Neuronal stem cell (in vitro differentiated cells): ENCODE measurements around the gene CCDC148.

ENCODE experiments used
- DNase-seq: peaks from one replicate; pipeline ENCODE4 v3.0.0-alpha.2; 2013; ENCODE audit warnings: low spot score
- H2AFZ ChIP-seq: one replicate; pipeline ENCODE4 v1.6.1; 2013; ENCODE audit warnings: mild to moderate bottlenecking, low read length, inconsistent platforms
- H2AK5ac ChIP-seq: 2 replicates; pipeline ENCODE4 v1.6.1; 2013; ENCODE audit warnings: low read depth, mild to moderate bottlenecking, inconsistent platforms, low read length, moderate library complexity, mixed read lengths
- H2BK120ac ChIP-seq: 2 replicates; pipeline ENCODE4 v1.6.1; 2013; ENCODE audit warnings: low read depth, mild to moderate bottlenecking, inconsistent platforms, low read length, moderate library complexity, mixed read lengths
- H2BK12ac ChIP-seq: one replicate; pipeline ENCODE4 v1.6.1; 2013; ENCODE audit warnings: low read length, inconsistent platforms
- H2BK15ac ChIP-seq: 2 replicates; pipeline ENCODE4 v1.6.1; 2013; ENCODE audit warnings: mild to moderate bottlenecking, low read length, inconsistent platforms, mixed read lengths
- H2BK5ac ChIP-seq: one replicate; pipeline ENCODE4 v1.6.1; 2013; ENCODE audit warnings: inconsistent platforms, mild to moderate bottlenecking, low read length, moderate library complexity
- H3K14ac ChIP-seq: one replicate; pipeline ENCODE4 v1.6.1; 2013; ENCODE audit warnings: low read length, inconsistent platforms
- H3K18ac ChIP-seq: 2 replicates; pipeline ENCODE4 v1.6.1; 2013; ENCODE audit warnings: low read length, inconsistent platforms
- H3K23ac ChIP-seq: 2 replicates; pipeline ENCODE4 v1.6.1; 2013; ENCODE audit warnings: low read depth, mild to moderate bottlenecking, mixed read lengths, low read length, inconsistent platforms; ENCODE audit not compliant: poor library complexity
- H3K27ac ChIP-seq: replicated peaks from 3 replicates; pipeline ENCODE4 v1.5.1; 2013; ENCODE audit warnings: low read length, inconsistent platforms
- H3K27me3 ChIP-seq, 3 experiments: 2 replicates each; pipeline ENCODE4 v1.6.1; 2013; ENCODE audit warnings: low read length in 3 of 3, mild to moderate bottlenecking in 2 of 3, inconsistent platforms in 1 of 3, low read depth in 1 of 3, mixed read lengths in 1 of 3, moderate library complexity in 1 of 3; ENCODE audit not compliant: control insufficient read depth in 3 of 3, insufficient read depth in 3 of 3
- H3K36me3 ChIP-seq, 2 donors: replicated peaks in 1 of 2; 2 replicates each; pipeline ENCODE4 v1.6.1; 2013; ENCODE audit warnings: low read length in 2 of 2; ENCODE audit not compliant: control insufficient read depth in 2 of 2, insufficient read depth in 2 of 2
- H3K4ac ChIP-seq: 2 replicates; pipeline ENCODE4 v1.6.1; 2013; ENCODE audit warnings: inconsistent platforms, mild to moderate bottlenecking, low read length, moderate library complexity
- H3K4me1 ChIP-seq, 2 donors: 1 replicate in 1 of 2; 2 replicates in 1 of 2; pipeline ENCODE4 v1.6.1; 2013; ENCODE audit warnings: low read length in 2 of 2, low read depth in 1 of 2; ENCODE audit not compliant: control insufficient read depth in 2 of 2, insufficient read depth in 1 of 2
- H3K4me2 ChIP-seq: one replicate; pipeline ENCODE4 v1.6.1; 2013; ENCODE audit warnings: mild to moderate bottlenecking, low read length, inconsistent platforms; ENCODE audit not compliant: insufficient read depth, poor library complexity, severe bottlenecking
- H3K4me3 ChIP-seq, 2 donors: 2 replicates each; pipeline ENCODE4 v1.5.1; 2013; ENCODE audit warnings: low read length in 2 of 2, mild to moderate bottlenecking in 2 of 2, inconsistent platforms in 1 of 2, moderate library complexity in 1 of 2
- H3K79me1 ChIP-seq: one replicate; pipeline ENCODE4 v1.6.1; 2013; ENCODE audit warnings: low read depth, mild to moderate bottlenecking, inconsistent platforms, low read length, moderate library complexity
- H3K9ac ChIP-seq: one replicate; pipeline ENCODE4 v1.6.1; 2013; ENCODE audit warnings: mild to moderate bottlenecking, low read depth, low read length, inconsistent platforms; ENCODE audit not compliant: poor library complexity
- H3K9me3 ChIP-seq, 2 donors: replicated peaks in 1 of 2; 2 replicates each; pipeline versions ENCODE3 to v1.6.1; 2013; ENCODE audit warnings: low read length in 2 of 2, mild to moderate bottlenecking in 2 of 2, inconsistent platforms in 1 of 2, low read depth in 1 of 2, mixed read lengths in 1 of 2, moderate library complexity in 1 of 2; ENCODE audit not compliant: control insufficient read depth in 2 of 2, insufficient read depth in 1 of 2
- H4K8ac ChIP-seq: one replicate; pipeline ENCODE4 v1.6.1; 2013; ENCODE audit warnings: low read depth, mild to moderate bottlenecking, inconsistent platforms, low read length, moderate library complexity
- H4K91ac ChIP-seq: one replicate; pipeline ENCODE4 v1.6.1; 2013; ENCODE audit warnings: low read length, low read depth, mild to moderate bottlenecking, inconsistent platforms; ENCODE audit not compliant: poor library complexity
- WGBS, 2 donors: extraction: QIAGEN DNeasy Blood & Tissue Kit; methylation state at CpG; one replicate each; pipeline ENCODE4 v1.1.7; 2013; ENCODE audit warnings: missing lambda C conversion rate in 2 of 2, mixed read lengths in 1 of 2; ENCODE audit not compliant: insufficient read length in 2 of 2, insufficient replicate concordance in 1 of 2; ENCODE audit errors: extremely low coverage in 2 of 2; 5-methylcytosine and 5-hydroxymethylcytosine counted together

CCDC148 gene

GRCh38 chr2:158498043-158498748, 41.6 kb upstream of the CCDC148 start:
- no peaks in the 10 kb centered on the region for H3K79me1 ChIP-seq
- H3K9me3 ChIP-seq, result no peaks in the 10 kb centered on the region
- no peak overlapping the region for H2BK120ac ChIP-seq
- H3K27ac ChIP-seq, result no peak overlapping the region
- no peak overlapping the region for H3K23ac ChIP-seq
- H3K4me3 ChIP-seq, result no peak overlapping the region
- no peak overlapping the region for H4K8ac ChIP-seq
- H2AK5ac ChIP-seq, result no peak overlapping the region
- H2AFZ ChIP-seq, result no peak overlapping the region
- H3K4ac ChIP-seq, result no peak overlapping the region
- no peaks in the 10 kb centered on the region for H3K27me3 ChIP-seq
- no peak for DNase-seq
- H3K9ac ChIP-seq, result no peak overlapping the region
- H2BK12ac ChIP-seq, result no peak overlapping the region
- no peak overlapping the region for H2BK5ac ChIP-seq
- no peak overlapping the region for H2BK15ac ChIP-seq
- H3K14ac ChIP-seq, result no peak overlapping the region
- no peak overlapping the region for H3K4me2 ChIP-seq
- no peak overlapping the region for H3K18ac ChIP-seq
- H3K36me3 ChIP-seq, result no peaks in the 10 kb centered on the region
- no peak overlapping the region for H4K91ac ChIP-seq
- H3K4me1 ChIP-seq, result peaks cover 0 to 4% of the 10 kb centered on the region in 2 donors

- Histone ChIP-seq H2BK5ac (no peak overlapping the region), H4K91ac (no peak overlapping the region), H2BK12ac (no peak overlapping the region), H3K4me3 (no peak overlapping the region), H2BK120ac (no peak overlapping the region), H3K36me3 (no peaks in the 10 kb centered on the region), H4K8ac (no peak overlapping the region), H3K4ac (no peak overlapping the region), H3K27me3 (no peaks in the 10 kb centered on the region), H2BK15ac (no peak overlapping the region), H3K79me1 (no peaks in the 10 kb centered on the region), H2AFZ (no peak overlapping the region), H3K4me2 (no peak overlapping the region), H3K4me1 (peaks cover 0 to 4% of the 10 kb centered on the region in 2 donors), H3K14ac (no peak overlapping the region), H3K23ac (no peak overlapping the region), H3K9ac (no peak overlapping the region), H2AK5ac (no peak overlapping the region), H3K9me3 (no peaks in the 10 kb centered on the region), H3K27ac (no peak overlapping the region), H3K18ac (no peak overlapping the region)
- no CpG with 5 or more reads among the region's 1 CpG for WGBS, 2 donors
- DNase-seq, result no peak
Measured at GRCh38 chr2:158497486-158497885, 40.9 kb upstream of the CCDC148 start.

- no peak overlapping the region for H3K18ac ChIP-seq
- H2BK15ac ChIP-seq, result no peak overlapping the region
- no peak overlapping the region for H2BK12ac ChIP-seq
- no peak overlapping the region for H3K4ac ChIP-seq
- no peak overlapping the region for H2BK120ac ChIP-seq
- H4K8ac ChIP-seq, result no peak overlapping the region
- H2AFZ ChIP-seq, result no peak overlapping the region
- no peak overlapping the region for H3K9ac ChIP-seq
- H2AK5ac ChIP-seq, result no peak overlapping the region
- no peak overlapping the region for H3K4me3 ChIP-seq
- no peak overlapping the region for H3K23ac ChIP-seq
- H3K9me3 ChIP-seq, result no peaks in the 10 kb centered on the region
- no peak for DNase-seq
- H3K79me1 ChIP-seq, result no peaks in the 10 kb centered on the region
- peaks cover 0 to 4% of the 10 kb centered on the region in 2 donors for H3K4me1 ChIP-seq
- no peak overlapping the region for H3K14ac ChIP-seq
- H2BK5ac ChIP-seq, result no peak overlapping the region
- H3K4me2 ChIP-seq, result no peak overlapping the region
- no CpG with 5 or more reads among the region's 3 CpGs for WGBS, 2 donors
- no peaks in the 10 kb centered on the region for H3K27me3 ChIP-seq
- H3K36me3 ChIP-seq, result no peaks in the 10 kb centered on the region
- no peak overlapping the region for H3K27ac ChIP-seq
- no peak overlapping the region for H4K91ac ChIP-seq
Measured at GRCh38 chr2:158496986-158497385, 40.4 kb upstream of the CCDC148 start.

GRCh38 chr2:158495175-158495574, 38.6 kb upstream of the CCDC148 start:
- H2BK15ac ChIP-seq, result no peak overlapping the region
- no peaks in the 10 kb centered on the region for H3K9me3 ChIP-seq
- H4K8ac ChIP-seq, result no peak overlapping the region
- H2BK12ac ChIP-seq, result no peak overlapping the region
- no peaks in the 10 kb centered on the region for H3K27me3 ChIP-seq
- H2BK5ac ChIP-seq, result no peak overlapping the region
- H3K36me3 ChIP-seq, result no peaks in the 10 kb centered on the region
- peaks cover 2 to 3% of the 10 kb centered on the region in 2 donors for H3K4me1 ChIP-seq
- no peak for DNase-seq
- no peak overlapping the region for H3K27ac ChIP-seq
- H3K79me1 ChIP-seq, result no peaks in the 10 kb centered on the region
- H3K4me2 ChIP-seq, result no peak overlapping the region
- no peak overlapping the region for H2AK5ac ChIP-seq
- no peak overlapping the region for H3K4me3 ChIP-seq
- H3K4ac ChIP-seq, result no peak overlapping the region
- no peak overlapping the region for H4K91ac ChIP-seq
- no CpG with 5 or more reads among the region's 5 CpGs for WGBS, 2 donors
- no peak overlapping the region for H3K18ac ChIP-seq
- no peak overlapping the region for H3K9ac ChIP-seq
- H3K14ac ChIP-seq, result no peak overlapping the region
- no peak overlapping the region for H2AFZ ChIP-seq
- H2BK120ac ChIP-seq, result no peak overlapping the region
- H3K23ac ChIP-seq, result no peak overlapping the region
